GM19455 (cell line): Measurements from ENCODE around the gene GOLGA6L26.
"Not testable (repeated sequence)": the region's sequence is repeated elsewhere in the genome, so short reads cannot be mapped to it uniquely, and the experiment has no call there.

Experiments used
- ATAC-seq: cut with Tn5 transposase; IDR thresholded peaks from one replicate; pipeline ENCODE4 v1.9.1; 2021; ENCODE audit not compliant: unreplicated experiment

Gene GOLGA6L26

GRCh38 chr15:23334096-23334495 is at the start of gene GOLGA6L26:
GOLGA6L26 (minus strand) TSS chr15:23334196; CDS start chr15:23334135, 61 bp downstream.
- not testable (repeated sequence) for ATAC-seq

GRCh38 chr15:23381192-23381591 is 47.2 kb upstream of the GOLGA6L26 start:
- not testable (repeated sequence) for ATAC-seq

GRCh38 chr15:23380700-23381099 is 46.7 kb upstream of the GOLGA6L26 start:
- not testable (repeated sequence) for ATAC-seq

GRCh38 chr15:23378946-23379345 is 45.0 kb upstream of the GOLGA6L26 start:
- ATAC-seq: not testable (repeated sequence)

GRCh38 chr15:23374226-23374625 is 40.2 kb upstream of the GOLGA6L26 start:
- ATAC-seq: not testable (repeated sequence)

GRCh38 chr15:23372891-23373600 is 39.0 kb upstream of the GOLGA6L26 start:
- ATAC-seq: not testable (repeated sequence)

GRCh38 chr15:23372284-23372683 is 38.3 kb upstream of the GOLGA6L26 start:
- ATAC-seq: no peak

- not testable (repeated sequence) for ATAC-seq
Measured at GRCh38 chr15:23371868-23372267, 37.9 kb upstream of the GOLGA6L26 start.

- ATAC-seq: not testable (repeated sequence)
Measured at GRCh38 chr15:23371134-23371533, 37.1 kb upstream of the GOLGA6L26 start.

GRCh38 chr15:23370578-23370977 is 36.6 kb upstream of the GOLGA6L26 start:
- ATAC-seq: no peak

GRCh38 chr15:23364261-23364660 is 30.3 kb upstream of the GOLGA6L26 start:
- not testable (repeated sequence) for ATAC-seq

- ATAC-seq: not testable (repeated sequence)
Measured at GRCh38 chr15:23362622-23363021, 28.6 kb upstream of the GOLGA6L26 start.

- not testable (repeated sequence) for ATAC-seq
Measured at GRCh38 chr15:23354448-23354847, 20.5 kb upstream of the GOLGA6L26 start, which contains the start of gene GOLGA8S. GOLGA8S (plus strand) TSS chr15:23354748; CDS start chr15:23354810, 62 bp downstream.

- ATAC-seq: not testable (repeated sequence)
Measured at GRCh38 chr15:23311233-23311632, 22.8 kb downstream of the GOLGA6L26 start.

GRCh38 chr15:23305921-23306320 is 28.1 kb downstream of the GOLGA6L26 start:
- not testable (repeated sequence) for ATAC-seq

GRCh38 chr15:23304805-23305204 is 29.2 kb downstream of the GOLGA6L26 start:
- ATAC-seq: not testable (repeated sequence)

- ATAC-seq: not testable (repeated sequence)
Measured at GRCh38 chr15:23304267-23304666, 29.7 kb downstream of the GOLGA6L26 start.

- not testable (repeated sequence) for ATAC-seq
Measured at GRCh38 chr15:23303654-23304053, 30.3 kb downstream of the GOLGA6L26 start.

- ATAC-seq: not testable (repeated sequence)
Measured at GRCh38 chr15:23303246-23303645, 30.8 kb downstream of the GOLGA6L26 start.
